ENCODE data around the gene EIF2B5.

DNA sequence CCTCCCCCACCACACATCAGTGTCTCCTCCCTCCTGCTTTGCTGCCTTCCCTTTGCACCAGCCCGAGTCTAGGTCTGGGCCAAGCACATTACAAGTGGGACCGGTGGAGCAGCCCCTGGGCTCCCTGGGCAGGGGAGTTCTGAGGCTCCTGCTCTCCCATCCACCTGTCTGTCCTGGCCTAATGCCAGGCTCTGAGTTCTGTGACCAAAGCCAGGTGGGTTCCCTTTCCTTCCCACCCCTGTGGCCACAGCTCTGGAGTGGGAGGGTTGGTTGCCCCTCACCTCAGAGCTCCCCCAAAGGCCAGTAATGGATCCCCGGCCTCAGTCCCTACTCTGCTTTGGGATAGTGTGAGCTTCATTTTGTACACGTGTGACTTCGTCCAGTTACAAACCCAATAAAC, 48.5 kb downstream of the EIF2B5 start:
- TF ChIP-seq, protein P1, sequence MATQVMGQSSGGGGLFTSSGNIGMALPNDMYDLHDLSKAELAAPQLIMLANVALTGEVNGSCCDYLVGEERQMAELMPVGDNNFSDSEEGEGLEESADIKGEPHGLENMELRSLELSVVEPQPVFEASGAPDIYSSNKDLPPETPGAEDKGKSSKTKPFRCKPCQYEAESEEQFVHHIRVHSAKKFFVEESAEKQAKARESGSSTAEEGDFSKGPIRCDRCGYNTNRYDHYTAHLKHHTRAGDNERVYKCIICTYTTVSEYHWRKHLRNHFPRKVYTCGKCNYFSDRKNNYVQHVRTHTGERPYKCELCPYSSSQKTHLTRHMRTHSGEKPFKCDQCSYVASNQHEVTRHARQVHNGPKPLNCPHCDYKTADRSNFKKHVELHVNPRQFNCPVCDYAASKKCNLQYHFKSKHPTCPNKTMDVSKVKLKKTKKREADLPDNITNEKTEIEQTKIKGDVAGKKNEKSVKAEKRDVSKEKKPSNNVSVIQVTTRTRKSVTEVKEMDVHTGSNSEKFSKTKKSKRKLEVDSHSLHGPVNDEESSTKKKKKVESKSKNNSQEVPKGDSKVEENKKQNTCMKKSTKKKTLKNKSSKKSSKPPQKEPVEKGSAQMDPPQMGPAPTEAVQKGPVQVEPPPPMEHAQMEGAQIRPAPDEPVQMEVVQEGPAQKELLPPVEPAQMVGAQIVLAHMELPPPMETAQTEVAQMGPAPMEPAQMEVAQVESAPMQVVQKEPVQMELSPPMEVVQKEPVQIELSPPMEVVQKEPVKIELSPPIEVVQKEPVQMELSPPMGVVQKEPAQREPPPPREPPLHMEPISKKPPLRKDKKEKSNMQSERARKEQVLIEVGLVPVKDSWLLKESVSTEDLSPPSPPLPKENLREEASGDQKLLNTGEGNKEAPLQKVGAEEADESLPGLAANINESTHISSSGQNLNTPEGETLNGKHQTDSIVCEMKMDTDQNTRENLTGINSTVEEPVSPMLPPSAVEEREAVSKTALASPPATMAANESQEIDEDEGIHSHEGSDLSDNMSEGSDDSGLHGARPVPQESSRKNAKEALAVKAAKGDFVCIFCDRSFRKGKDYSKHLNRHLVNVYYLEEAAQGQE (IDR thresholded peaks at IDR 0.05; ENCODE audit: insufficient read depth in 1 of 2, low read depth in 2 of 2, low read length in 2 of 2): no peak
- TF ChIP-seq TAF1 (IDR thresholded peaks at IDR 0.05; ENCODE audit: borderline replicate concordance, insufficient read depth, low read length): no peak

Data from PFSK-1 (cell line).